GM19239 (cell line): ENCODE measurements around the gene CMYA5.
A peak's percentile ranks its signal among the peaks of the same experiment; 100 is the strongest.

ENCODE experiments used
- DNase-seq: peaks from one replicate; pipeline ENCODE4 v3.0.0; 2011; ENCODE audit warnings: low spot score; ENCODE audit not compliant: insufficient read length
- FAIRE-seq: peaks from 2 replicates; lab custom pipeline; 2011; peaks lifted over from hg19 to GRCh38; lab: Jason Lieb, UNC

Gene CMYA5

GRCh38 chr5:79827159-79827629 is 137.6 kb downstream of the CMYA5 start:
- no peak for DNase-seq

DNA sequence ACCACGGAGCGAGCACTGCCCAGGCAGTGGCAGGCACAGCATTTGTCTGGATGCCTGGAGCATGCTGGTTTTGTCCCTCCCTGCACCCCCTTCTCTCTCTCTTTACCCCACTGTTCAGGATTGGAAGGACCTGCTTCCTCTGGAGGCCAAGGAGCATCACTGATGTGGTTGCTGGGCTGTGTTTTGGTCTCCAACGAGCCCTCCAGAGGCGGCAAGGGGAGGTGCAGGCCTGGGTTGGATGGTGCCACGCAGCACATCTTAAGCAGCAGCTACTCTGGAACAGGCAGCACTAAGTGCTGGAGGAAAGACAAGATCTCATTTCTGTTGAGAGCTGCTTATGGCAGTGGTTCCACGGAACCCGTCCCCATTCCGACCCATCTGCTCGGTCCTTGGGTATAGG is 139.6 kb downstream of the CMYA5 start:
- DNase-seq (no peak), FAIRE-seq (no peak)

More at GRCh38 chr5:79827159-79827629, 137.6 kb downstream of the CMYA5 start:
- FAIRE-seq: no peak

- FAIRE-seq (no peak), DNase-seq (no peak)
Measured at GRCh38 chr5:79831381-79832309, 142.0 kb downstream of the CMYA5 start.

DNA sequence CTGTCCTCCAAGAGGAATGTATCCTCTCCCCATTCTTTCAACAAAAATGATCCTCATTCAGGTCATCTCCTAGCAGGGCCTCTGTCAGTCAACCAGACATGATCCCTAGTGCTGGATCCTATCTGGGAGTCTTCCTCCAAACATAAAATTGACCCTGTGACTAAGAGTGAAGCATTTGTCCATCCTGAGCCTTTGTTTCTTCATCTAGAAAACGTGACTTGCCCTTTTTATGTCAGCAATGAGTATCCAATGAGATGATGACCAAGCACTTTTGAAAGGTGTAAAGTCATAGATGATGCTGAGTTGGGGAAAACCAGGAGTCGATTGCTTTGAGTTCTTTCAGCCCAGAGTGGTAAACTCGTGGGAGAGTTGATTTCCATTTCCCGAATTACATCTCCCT is 143.3 kb downstream of the CMYA5 start:
- DNase-seq (no peak), FAIRE-seq (no peak)

- FAIRE-seq: no peak
- DNase-seq: no peak
Measured at GRCh38 chr5:79834098-79834753, 144.6 kb downstream of the CMYA5 start.

GRCh38 chr5:79834754-79835714 is 145.4 kb downstream of the CMYA5 start:
- FAIRE-seq (no peak), DNase-seq (no peak)

DNA sequence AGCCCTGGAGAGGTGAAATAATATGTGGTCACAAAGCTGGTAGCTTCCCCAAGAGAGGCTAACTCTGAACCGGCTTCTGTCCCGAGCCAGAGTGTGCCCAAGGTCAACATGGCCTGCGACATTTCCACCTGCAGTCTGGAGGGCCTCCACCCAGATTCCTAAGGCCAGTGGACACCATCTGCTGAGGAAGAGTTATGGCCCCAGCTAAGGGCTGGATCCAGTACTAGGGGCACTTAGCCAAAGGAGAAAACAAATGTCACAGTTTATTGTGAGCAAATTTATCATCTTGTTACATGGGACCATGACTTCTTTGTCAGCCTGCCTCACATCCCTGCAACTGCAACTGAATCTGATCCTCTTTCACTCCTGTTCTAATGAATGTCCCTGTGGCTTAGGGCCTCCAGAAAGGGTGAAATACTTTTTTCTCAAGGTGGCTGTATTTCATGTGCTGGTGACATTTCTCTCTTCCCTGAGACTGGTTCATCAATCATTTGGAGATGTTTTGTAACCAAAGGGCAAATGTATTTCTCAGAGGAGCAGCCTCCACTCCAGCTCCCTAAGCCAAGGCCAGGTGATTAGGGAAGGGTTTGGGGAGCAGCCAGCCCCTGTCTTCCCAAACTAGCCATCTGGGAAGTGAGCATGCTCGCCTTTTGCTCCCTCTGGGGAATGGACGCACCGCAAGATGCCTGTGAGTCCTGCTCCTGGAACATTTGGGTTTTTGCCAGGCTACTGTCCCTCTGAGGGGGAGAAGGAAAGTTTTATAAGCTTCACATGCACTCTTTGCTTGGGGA is 148.3 kb downstream of the CMYA5 start:
- DNase-seq: no peak
- no peak for FAIRE-seq

GRCh38 chr5:79840084-79840990 is 150.7 kb downstream of the CMYA5 start:
- DNase-seq: no peak
- no peak for FAIRE-seq

DNA sequence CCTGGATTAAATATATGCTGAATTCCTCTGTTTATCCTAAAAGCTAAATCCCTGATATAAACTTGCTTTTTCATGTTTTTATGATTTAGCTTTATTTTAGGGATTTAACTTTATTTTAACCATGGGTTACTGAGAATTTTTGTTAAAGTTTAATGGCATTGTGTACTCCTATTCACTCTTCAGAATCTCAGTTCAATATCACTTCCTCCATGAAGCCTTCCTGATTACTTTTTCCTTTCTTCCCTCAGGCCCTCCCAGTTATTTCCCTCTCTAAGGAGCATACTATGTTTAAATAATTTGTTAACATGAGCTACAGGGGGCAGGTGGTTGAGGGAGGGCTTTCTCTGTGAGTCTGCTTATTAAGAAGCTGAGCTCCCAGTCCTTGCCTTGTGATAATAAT is 151.5 kb downstream of the CMYA5 start:
- no peak for DNase-seq
- no peak for FAIRE-seq

- FAIRE-seq (no peak), DNase-seq (no peak)
Measured at GRCh38 chr5:79842006-79842881, 152.6 kb downstream of the CMYA5 start.

DNA sequence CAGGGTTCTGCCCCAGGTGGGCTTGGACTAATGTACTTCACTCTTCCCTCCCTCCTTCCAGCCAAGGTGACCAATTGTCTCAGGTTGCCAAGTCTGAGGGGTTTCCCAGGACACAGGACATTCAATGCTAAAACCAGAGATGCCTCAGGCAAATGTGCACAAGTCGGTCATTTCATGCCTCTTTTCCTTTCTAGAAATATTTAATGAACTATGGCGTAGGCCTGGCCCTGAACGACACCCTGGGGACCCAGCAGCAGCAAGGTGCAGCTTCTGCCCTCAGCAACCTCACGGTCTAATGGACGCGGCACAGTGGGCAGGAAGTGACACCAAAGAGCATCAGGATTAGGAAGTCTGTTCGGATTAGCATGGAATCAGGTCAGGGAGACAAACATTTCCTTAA is 153.4 kb downstream of the CMYA5 start:
- no peak for FAIRE-seq
- DNase-seq: no peak

GRCh38 chr5:79843450-79844388 is 154.1 kb downstream of the CMYA5 start:
- FAIRE-seq (no peak), DNase-seq (no peak)

- no peak for DNase-seq
Measured at GRCh38 chr5:79844571-79844970, 154.9 kb downstream of the CMYA5 start.

DNA sequence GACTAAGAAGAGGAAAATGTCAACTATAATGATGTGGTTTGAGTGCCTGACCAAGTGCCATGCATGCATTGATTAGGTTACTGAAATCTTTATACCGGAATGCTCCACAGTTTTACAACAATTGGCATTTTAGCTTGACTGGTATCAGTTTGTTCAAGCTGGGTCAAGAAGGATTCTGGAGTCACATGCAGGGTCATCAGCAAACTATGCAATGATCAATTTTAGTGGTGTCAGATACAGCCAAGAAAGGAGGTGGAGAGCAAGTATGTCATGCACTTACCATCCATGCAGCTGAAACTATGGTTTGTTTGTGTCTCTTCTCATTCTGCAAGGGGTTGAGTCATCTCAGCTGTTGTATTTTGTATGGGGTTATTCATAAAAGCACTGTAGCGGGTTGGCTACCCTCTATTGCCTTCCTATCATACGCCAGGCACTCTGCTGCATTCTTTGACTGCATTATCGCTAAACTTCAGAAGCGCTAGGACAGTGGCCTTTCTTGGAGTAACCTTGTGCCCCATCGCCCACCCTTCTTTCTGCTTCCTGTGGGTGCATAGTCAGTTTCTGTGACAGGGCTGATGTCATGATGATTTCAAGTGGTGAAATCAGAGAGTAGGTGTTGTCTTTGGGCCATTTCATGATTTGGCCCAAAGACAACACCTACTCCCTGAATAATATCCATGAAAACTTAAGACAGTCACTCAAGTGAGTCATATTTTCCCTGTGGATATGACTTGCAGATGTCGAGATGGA is 156.0 kb downstream of the CMYA5 start:
- no peak for FAIRE-seq
- DNase-seq: no peak

More at GRCh38 chr5:79844571-79844970, 154.9 kb downstream of the CMYA5 start:
- FAIRE-seq: no peak

- DNase-seq (no peak), FAIRE-seq (peak; percentile 31)
Measured at GRCh38 chr5:79846198-79846521, 156.5 kb downstream of the CMYA5 start.

GRCh38 chr5:79847561-79847960 is 157.9 kb downstream of the CMYA5 start:
- DNase-seq: no peak
- FAIRE-seq: no peak
